GM18507 (cell line): ENCODE measurements around the gene ABLIM2.

Source experiments
- DNase-seq: peaks from one replicate; pipeline ENCODE4 v3.0.0; 2011; ENCODE audit warnings: low read depth; ENCODE audit not compliant: insufficient read length; ENCODE audit errors: extremely low spot score
- FAIRE-seq: peaks from 2 replicates; lab custom pipeline; 2011; peaks lifted over from hg19 to GRCh38; lab: Jason Lieb, UNC

ABLIM2 gene

DNA sequence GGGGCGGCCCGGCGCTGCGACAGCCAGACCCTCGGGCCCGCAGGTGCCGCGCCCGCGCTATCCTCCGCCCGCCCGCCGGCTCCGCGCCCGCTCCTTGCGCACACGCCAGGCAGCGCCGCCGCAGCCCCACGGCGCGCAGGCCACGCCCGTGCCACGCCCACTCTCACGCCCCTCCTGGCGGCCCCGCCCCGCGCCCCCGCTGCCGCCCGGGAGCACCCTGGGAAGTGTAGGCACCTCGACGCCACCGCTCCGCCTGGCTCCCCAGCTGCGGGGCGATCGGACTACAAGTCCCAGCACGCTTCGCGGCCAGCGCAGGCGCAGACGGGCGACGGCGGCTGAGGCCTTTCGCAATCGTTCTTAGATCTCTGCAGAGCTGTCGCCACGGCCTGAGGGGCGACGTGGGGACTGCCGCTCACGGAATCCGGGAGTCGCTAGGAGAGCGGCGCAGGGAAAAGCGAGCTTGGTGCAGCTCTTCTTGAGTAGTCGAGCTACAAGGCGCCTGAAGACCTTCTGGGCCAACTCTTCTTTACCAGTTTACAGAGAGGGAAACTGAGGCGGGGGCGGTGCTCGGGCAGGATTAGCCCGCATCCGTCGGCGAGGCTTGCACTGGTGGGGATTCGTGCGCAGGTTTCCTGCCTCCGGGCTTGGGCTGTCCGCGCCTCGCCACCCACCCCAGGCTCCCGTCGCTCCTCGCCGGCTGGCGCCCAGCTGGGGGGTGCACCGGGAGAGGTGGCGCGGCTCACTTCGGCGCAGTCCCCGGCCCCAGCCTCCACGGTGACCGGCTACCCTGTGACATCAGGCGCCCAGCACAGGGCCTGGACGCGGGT, at the start of gene ABLIM2:
Gene ABLIM2, minus strand, starts transcription at position 104 of the 827 bp plus-strand sequence. CDS start 124 bp downstream, outside the sequence.
- FAIRE-seq (peak; percentile 97), DNase-seq (peak; percentile 99)

DNA sequence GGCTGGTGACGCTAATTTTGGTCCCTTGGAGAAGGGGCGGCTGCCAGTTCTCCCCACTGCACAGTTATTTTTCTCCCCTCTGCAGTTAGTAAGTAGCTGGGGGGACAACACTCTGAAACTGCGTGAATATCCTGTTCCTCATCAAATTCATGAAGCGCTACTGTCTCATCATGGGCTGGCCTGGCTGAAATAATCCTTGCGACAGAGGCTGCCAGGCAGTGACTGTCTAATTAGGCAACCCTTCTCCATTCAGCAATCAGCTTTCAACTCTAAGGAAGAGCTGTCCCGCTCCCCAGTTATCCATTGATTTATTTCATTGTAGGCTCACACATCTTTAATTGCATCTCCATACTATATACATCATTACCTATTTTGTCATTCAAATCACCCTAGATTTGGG, 48.7 kb upstream of the ABLIM2 start:
- FAIRE-seq (no peak), DNase-seq (no peak)

DNA sequence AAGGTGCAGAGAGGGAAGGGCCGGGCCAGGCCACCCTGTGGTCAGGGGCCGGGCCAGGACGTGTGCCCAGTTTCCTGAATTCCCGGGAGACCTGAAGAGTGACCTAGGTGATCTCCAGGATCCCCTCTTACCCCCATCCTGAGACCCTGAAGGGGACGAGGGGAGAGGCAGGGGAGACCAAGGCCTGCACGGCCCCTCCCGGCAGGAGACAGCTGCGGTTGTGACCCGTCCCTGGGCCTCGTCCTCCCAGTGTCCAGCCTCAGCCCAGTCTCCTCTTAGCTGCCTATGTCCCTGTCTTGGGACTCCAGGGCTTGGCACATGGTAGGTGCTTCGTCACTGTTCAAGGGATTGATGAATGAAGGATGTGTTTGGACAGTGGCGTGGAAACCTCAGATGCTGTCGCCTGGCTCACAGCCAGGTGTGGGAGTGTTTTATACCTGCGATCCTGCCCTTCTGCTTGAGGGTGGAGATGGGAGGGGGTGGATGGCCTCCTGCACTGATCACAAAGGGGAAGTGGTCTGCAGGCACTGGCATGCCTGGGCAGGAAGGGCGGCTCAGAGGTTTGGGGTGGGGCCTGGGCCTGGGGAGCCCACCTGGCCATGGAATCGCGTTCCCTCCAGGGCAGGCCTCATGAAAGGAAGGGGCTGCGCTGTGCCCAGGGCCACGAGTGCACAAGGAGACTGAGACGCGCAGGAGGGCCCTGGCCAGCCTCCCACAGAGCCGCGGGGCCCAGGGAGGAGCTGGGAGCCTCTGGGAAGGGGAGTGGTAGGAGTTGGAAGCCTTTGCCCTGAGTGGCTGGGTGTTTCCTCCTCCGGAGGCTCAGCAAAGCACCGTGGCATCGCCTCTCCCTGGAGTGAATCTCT, 47.4 kb upstream of the ABLIM2 start:
- no peak for DNase-seq

DNA sequence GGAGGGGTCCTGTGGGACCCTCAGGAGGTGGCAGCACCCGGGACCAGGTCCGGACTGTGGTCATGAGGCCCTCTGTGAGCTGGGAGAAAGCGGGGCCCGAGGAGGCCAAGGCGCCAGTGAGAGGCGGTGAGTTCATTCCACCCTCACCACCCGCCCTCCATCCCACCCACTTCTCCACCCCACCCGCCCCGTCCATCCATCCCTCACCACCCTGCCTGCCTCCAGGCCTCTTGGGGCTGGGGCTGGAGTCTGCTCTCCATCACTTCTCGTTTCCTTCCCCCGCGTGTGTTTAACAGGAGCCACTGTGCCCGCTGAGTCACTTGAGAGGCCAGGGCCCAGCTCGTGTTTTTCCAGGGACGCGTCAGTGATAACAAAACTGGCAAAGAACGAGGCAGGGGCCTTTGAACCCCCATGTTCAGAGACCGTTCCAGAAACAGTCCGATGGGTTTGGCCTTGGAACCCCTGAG, 46.7 kb upstream of the ABLIM2 start:
- no peak for FAIRE-seq
- DNase-seq = no peak

More for the DNA sequence above, 47.4 kb upstream of the ABLIM2 start:
- peak; percentile 12 for FAIRE-seq

DNA sequence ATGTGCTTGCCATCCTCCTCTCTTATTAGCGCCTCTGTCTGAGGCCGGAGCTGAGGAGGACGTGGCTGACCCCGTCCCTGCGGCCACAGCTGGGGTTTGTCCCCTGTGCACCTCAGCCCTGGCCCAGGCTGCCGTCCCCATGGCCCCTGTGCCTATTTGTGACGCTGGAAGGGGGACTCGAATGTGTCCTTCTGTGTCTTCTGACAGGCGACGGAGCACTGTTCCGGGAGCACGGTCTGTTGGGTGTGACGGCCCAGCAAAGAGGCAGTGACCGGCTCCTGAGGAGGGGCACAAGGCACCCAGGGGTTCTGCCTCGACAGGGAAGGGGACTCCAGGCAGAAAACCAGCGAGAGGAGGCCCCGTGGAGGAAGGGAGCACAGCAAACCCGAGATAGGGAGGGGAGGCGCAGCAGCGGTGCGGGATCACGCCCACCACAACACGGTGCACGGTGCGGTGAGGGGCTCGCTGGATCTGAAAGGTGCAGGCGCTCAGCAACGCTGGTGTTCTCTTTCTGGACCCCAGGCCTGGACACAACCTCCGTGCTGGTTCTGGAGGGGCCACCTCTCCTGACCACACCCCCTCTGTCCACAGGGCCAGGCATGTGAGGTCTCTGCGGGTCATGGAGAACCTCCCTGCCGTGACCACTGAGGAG, 46.1 kb upstream of the ABLIM2 start:
- DNase-seq (no peak), FAIRE-seq (no peak)

DNA sequence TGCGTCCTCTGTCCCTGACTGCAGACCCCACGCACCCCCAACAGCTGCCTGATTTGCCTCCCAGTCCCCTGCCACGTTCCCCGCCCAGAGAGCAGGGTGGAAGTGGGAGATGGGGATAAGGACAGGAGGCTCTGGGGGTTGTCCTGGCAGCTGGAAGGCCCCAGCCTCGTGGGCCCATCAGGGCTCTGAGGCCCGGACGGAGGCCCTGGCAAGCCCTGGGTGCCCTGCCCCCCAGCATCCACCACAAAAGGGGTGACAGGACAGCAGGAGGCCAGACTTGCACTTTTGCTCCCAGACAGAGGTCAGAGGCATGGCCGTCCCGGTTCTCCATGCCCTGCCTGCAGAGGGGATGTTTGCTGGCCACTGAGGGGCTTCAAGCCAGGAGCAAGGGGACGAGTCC, 45.2 kb upstream of the ABLIM2 start:
- DNase-seq = no peak
- no peak for FAIRE-seq

DNA sequence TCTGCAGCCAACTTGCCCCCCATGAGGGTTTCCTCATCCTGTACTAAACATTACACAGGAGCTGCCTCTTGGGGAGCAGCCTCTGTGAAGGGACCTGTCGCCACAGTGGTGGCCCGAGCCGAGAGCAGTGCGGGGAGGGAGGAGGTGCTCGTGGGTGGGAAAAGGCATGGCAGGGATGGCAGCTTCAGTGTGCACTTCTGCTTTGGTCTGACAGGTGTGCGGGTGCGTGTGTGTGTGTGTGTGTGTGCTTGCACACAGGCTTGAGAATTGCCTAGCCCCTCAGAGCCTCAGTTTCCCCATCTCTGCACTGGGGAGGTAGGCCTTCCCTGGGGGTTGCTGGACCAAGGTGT, 44.4 kb upstream of the ABLIM2 start:
- FAIRE-seq (peak; percentile 12), DNase-seq (no peak)

DNA sequence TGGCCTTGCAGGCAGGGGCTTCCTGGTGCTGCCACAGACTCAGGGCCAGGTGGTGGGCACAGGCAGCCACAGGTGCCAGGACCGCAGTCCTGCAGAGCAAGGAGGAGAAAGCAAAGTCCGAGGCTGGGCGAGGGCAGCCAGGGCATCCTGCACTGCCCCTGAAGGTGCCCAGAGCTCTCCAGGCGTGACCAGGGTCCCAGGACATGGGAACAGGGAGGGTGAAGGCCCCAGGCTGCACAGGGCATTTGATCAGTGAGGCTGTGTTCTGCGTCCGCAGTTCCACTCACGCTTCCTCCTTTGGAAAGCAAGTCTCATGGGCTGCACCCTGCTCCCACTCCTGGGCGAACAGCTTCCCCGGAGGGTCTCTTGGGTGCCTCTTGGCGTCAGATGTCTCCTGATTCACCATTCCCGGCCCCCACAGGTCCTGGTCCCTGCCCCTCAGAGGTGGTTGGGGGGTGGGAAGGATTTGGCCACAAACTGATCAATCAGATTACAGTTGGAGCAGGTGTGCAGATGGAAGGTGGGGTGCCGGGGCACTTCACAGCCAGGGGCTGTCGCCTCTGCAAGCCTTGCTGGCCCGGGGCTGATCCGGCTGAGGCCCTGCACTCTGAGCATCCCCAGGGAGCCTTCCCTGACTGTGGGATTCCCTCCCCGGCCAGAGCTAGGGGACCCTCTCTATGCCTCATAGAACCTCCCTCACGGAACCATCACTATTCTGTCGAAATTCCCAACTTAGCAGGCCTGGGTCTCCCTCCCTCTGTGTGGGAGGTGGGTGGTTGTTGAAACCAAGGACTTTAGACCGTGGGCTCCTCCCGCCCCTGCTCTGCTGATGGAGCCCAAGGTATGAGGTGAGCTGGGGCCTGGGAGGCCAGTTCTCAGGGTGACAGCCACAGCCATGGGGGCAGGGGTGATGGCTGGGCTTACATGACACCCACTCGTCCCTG, 43.8 kb upstream of the ABLIM2 start:
- no peak for FAIRE-seq
- no peak for DNase-seq

DNA sequence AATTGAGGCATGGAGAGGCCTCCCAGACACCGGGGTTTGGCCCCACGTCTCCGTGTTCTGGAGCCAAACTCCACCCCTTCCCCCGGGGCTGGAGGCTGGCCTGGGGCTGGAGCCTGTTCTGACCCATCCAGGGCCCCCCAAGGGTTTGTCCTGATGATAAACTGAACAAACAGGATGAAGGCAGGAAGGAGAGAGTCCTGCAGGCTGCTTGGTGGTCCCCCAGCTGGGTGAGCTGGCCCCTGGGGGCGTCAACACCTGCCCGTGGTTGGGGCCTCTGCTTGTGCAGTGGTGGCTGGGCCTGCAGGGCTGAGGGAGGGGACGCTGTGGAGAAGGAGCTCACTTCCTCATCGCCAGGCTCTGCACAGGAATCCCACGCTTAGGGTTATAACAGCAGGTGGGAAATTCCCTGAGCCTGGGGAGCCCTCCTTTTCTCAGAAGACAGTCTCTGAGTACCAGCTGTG, 42.7 kb upstream of the ABLIM2 start:
- FAIRE-seq (peak; percentile 93), DNase-seq (no peak)

DNA sequence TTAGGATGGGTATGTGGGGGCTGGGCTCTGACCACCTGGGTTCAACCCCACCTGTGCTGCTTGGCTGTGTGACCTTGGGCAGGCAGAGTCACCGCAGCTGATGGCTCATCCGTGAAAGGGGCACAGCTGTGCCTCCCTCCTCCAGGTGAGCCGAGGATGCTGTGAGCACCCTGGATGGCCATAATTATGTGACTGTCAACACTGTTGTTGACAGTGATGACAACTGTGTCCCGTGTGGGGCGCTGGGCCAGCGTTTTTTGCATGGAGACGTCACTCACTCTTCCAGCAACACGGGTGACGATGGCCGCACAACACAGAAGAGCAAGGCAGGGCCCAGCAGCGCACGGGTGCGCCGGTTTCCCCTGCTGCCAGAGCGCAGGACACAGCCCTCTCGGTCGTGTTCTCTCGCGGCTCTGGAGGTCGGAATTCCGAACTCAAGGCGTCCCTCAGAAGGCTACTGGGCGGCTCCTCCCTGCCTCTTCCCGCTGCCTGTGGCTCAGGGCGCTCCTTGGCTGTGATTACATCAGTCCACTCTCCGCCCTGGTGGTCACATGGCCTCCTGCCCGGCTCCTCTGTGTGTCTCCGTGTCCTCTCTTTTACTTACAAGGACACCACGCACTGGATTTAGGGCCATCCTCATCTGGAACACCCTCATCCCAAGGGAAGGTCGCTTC, 41.8 kb upstream of the ABLIM2 start:
- DNase-seq (no peak), FAIRE-seq (peak; percentile 84)

DNA sequence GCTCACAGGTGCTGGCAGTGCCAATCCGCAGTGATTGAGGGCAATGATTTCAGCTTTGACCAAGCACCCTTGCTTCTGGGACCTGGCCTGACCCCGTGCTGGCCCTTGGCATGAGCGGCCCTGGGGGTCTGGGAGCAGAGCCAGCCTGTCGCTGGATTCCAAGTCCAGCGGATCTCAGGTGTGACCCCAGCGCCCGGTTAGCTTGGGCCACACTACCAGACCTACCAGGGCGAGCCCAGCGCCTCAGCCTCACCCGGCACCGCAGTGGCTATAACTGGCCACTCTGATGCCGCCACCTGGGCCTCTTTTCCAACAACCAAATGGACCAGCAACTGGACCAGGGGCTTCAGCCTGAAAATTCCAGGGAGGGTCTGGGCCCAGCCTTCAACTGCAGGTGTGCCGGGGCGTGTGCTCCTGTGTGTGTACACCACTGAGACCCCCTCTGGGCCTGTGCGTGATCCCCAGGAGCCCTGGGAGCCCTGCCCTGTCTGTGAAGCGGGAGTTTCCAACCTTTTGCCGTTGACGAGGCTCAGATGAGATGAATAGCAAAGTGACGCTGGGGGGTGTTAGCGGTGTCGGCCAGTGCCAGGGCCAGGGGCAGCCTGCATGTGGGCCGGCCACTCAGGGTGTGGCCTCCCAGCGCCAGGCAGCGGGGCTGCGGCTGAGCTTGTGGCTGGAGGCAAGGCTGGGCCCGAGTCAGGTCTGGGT, 41.1 kb upstream of the ABLIM2 start:
- FAIRE-seq (no peak), DNase-seq (no peak)

DNA sequence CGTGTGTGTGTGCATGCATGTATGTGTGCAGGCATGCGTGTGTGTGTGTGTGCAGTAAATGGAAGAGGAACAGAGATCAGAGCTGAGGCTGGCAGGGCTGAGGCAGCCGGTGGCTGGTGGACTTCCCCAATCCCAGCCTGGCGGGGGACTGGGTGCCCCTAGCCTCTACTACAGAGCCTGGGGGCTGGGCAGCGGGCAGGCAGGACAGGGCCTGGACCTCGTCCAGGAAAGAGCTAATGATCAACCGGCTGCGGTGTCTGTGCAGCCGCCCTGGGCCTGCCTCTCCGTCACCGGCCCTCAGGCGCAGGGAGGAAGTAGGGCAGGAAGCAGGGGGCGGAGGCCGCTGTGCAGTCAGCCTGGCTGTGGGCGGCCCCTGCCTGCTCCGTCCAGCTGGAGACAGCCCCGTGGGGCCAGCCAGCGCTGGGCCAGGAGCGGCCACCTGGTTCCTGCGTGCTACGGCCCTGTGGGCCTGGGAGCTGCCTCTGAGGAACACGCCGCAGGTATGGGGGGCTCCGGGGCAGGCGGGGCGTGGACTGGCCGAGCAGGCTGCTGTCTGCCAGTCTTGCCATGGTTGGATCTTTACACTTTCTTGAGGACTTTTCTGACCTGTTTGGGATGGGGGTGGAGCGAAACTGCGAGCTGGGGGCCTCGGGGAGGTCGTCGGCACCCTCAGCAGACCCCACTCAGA, 40.4 kb upstream of the ABLIM2 start, which contains the start of gene SH3TC1:
Gene SH3TC1, plus strand, starts transcription at position 385 of the 688 bp plus-strand sequence. CDS start 5,905 bp downstream, outside the sequence.
- peak; percentile 88 for DNase-seq
- FAIRE-seq = peak; percentile 99

DNA sequence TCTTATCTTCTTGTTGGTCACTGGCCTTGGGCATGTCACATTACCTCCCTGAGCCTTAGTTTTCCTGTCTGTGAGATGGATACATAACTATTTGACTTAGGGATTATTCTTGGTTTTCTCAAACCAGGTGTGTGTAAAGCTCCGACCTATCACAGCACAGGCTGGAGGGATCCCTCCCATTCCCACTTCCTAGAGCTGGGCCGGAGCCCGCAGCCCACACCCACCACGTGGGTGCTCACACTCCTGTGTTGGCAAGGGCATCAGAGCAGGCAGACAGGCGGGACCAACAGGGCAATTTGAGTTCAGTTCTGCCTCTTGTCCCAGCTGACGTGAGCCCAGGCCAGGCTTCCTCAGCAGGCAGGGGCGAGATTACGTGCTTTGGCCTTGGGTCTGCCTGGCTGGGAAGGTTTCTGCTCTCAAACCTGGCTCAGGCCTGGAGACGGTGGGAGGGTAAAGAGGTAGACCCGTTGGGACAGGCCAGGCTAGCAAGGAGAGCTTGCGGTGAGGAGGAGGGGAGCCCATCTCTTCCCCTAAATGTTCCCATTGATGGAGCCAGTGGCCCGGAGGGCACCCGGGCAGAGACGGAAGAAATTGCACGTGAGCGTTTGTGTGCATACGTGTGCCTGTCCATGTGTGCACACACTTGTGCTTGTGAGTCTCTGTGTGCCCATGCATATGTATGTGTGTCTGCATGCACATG, 39.7 kb upstream of the ABLIM2 start:
- DNase-seq (no peak), FAIRE-seq (no peak)

DNA sequence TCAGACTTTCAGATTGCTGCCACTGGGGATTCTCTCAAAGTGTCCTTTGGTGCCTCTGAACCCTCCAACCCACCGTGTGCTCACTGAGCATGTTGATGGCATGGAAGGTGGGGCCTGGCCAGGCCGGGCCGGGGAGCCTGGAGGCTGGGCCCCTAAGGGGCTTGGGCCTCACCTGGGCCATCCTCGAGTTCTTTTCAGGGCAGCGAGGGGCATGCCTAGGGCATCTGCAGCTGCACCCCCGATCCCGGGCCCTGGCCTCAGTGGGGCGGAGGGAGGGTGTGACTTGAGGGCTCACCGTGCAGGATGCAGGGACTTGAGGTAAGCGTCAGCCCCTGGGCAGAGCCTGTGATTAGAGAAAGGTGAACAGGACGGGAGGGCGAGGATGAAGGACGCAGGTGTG, 38.9 kb upstream of the ABLIM2 start:
- DNase-seq (no peak), FAIRE-seq (no peak)

DNA sequence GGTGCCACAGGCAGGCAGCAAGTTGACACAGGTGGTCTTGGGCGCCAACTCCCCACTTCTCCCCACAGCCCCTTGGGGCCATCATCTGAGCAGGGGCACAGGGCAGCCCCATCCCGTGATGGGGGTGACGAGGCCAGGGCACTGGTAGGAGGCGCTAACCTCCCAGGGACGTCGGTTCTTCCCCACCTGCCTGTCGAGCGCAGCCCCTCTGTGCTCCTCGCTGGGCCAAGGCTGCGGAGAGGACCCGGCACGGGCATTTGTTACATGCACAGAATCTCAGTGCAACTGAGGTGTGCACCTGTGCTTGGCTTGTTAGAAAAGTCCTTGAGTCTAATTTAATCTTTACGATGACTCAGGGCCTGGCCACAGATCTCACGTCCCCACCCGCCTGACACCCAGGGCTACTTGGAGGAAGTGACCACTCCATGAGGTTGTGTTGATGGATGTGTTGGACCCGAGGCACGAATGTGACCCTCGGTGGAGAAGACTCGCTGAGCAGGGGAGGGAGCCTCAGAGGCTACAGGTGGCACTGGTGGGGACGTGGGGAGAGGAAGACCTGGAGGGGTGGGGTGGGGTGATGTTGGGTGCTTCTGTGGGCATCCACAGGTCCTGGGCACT, 37.3 kb upstream of the ABLIM2 start:
- no peak for FAIRE-seq
- DNase-seq = no peak

DNA sequence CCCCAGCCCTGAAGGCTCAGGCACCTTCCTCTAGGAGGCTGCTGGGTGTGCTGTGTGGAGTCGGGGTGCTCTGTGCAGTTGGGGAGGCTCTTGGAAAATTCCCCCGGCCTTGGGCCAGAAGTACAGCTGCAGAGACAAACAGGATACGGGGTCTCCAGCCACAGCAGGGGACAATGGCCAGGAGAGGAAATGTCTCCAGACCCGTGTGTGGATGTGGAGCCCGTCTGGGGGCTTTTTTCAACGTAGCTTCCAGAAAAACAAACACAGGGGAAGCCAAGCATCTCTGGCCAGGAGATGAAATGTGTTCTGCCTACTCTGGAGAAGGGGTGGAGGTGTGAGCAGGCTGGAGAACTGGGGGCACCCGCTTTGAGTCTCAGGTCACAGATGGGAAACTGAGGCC, 36.8 kb upstream of the ABLIM2 start:
- DNase-seq (no peak), FAIRE-seq (no peak)
